WI38 (cell line): Measurements from ENCODE around the gene KCNQ2.

Source experiments
- H3K4me3 ChIP-seq: 2 replicates; pipeline ENCODE4 v1.5.1; 2011; ENCODE audit warnings: low read depth, mild to moderate bottlenecking, control low read depth, low read length
- TF ChIP-seq, protein P1 (sequence below): IDR thresholded peaks from 2 replicates; pipeline ENCODE4 v1.5.1; 2012; ENCODE audit warnings: low read depth, mild to moderate bottlenecking, control low read depth, low read length

The KCNQ2 gene

GRCh38 chr20:63366390-63367365 is 105.8 kb downstream of the KCNQ2 start:
- TF ChIP-seq, protein P1, sequence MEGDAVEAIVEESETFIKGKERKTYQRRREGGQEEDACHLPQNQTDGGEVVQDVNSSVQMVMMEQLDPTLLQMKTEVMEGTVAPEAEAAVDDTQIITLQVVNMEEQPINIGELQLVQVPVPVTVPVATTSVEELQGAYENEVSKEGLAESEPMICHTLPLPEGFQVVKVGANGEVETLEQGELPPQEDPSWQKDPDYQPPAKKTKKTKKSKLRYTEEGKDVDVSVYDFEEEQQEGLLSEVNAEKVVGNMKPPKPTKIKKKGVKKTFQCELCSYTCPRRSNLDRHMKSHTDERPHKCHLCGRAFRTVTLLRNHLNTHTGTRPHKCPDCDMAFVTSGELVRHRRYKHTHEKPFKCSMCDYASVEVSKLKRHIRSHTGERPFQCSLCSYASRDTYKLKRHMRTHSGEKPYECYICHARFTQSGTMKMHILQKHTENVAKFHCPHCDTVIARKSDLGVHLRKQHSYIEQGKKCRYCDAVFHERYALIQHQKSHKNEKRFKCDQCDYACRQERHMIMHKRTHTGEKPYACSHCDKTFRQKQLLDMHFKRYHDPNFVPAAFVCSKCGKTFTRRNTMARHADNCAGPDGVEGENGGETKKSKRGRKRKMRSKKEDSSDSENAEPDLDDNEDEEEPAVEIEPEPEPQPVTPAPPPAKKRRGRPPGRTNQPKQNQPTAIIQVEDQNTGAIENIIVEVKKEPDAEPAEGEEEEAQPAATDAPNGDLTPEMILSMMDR, result no peak
- no peak overlapping the region for H3K4me3 ChIP-seq

DNA sequence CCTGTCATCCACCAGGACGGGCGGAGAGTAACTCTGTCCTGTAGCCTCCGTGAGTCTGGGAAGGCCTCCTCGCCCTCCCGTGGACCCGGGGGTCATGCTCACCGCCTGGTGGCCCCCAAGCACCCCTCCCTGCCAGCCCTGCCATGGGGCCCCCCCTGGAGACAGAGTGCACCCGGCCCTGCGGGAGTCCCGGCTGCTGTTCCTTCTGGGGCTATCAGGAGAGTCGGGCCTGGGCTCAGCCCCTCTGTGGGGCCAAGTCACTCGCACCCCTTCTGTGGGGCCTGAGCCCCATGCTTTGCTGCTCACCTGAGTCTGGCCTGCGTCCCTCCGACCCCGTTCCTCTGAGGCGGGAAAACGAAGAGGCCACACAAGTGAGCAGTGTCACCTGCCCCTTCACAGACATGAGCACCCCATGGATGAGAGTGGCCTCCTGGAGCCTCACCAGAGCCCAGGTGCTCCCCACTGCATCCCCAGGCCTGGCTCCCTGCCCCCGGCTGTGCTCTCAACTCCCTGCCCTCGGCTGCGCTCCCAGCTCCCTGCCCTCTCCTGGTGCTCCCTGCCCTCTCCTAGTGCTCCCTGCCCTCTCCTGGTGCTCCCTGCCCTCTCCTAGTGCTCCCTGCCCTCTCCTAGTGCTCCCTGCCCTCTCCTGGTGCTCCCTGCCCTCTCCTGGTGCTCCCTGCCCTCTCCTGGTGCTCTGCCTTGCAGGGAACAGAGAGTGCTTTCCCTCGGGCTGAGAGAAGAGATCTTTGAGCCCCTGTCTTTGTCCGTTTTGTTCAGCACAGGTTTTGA is 106.7 kb downstream of the KCNQ2 start:
- TF ChIP-seq, protein P1, result no peak
- H3K4me3 ChIP-seq, result no peak overlapping the region

DNA sequence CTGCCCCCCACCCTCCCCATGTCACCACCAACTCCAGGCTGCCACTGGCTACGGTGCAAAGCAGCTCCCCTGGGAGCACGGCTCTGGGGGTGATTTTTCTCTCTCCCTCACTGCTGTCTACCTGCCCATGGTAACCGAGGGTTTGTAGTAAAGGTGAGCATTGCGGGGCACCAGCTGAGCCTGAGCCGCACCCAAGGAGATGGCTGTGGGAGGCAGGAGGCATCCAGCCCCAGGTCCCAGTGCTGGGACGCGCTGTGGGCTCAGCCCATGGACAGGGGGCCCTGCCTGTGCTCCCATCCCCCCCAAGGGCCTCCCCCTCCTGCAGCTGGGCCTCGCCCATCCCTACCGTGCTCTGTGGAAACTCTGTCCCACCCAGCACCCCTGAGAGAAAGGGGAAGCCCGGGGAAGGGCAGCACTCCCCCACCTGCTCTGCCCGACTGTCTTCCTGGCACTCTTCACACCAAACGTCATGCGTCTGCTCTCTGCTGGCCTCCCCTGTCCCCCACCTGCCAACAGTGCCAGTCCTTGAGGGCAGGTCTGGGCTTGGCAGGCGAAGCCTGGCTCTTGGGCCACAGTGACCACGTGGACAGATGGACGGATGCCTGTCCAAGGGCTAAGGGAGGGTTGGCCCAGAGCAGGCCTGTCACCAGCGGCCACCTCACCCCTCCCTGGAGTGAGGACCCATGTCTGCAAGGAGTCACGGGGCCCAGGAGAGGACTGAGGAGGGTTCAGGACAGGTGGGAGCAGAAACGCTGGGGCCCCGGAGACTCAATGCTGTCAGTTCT is 107.5 kb downstream of the KCNQ2 start:
- no peak overlapping the region for H3K4me3 ChIP-seq
- TF ChIP-seq, protein P1, result no peak

GRCh38 chr20:63363981-63364561 is 108.4 kb downstream of the KCNQ2 start:
- H3K4me3 ChIP-seq, result no peak overlapping the region
- TF ChIP-seq, protein P1, result no peak

- TF ChIP-seq, protein P1, result no peak
Measured at GRCh38 chr20:63363013-63363957, 109.2 kb downstream of the KCNQ2 start.

More at GRCh38 chr20:63363013-63363957, 109.2 kb downstream of the KCNQ2 start:
- no peak overlapping the region for H3K4me3 ChIP-seq
